HG02852 (cell line): ENCODE measurements around the gene GOLT1A.
"Not testable (repeated sequence)": the region's sequence is repeated elsewhere in the genome, so short reads cannot be mapped to it uniquely, and the experiment has no call there.

Experiments used
- ATAC-seq: cut with Tn5 transposase; IDR thresholded peaks from one replicate; pipeline ENCODE4 v1.9.1; 2021; ENCODE audit warnings: mild to moderate bottlenecking, moderate library complexity; ENCODE audit not compliant: unreplicated experiment

GOLT1A gene

GRCh38 chr1:204249736-204250427 is 36.1 kb upstream of the GOLT1A start:
- ATAC-seq: no peak

- no peak for ATAC-seq
Observed at GRCh38 chr1:204248954-204249353, 35.2 kb upstream of the GOLT1A start.

DNA sequence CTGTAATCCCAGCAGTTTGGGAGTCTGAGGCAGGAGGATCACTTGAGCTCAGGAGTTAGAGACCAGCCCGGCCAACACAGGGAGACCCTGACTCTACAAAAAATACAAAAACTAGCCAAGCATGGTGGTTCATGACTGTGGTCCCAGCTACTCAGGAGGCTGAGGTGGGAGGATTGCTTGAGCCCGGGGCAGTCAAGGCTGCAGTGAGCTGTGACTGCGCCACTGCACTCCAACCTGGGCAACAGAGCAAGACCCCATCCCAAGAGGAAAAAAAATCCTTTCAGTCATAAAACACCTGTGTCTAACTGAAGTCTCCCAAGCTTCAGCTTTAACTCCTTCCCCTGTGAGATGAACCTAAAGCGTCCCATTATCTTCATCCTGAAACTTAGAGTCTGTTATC is 33.1 kb upstream of the GOLT1A start:
- no peak for ATAC-seq

- no peak for ATAC-seq
Observed at GRCh38 chr1:204242920-204243319, 29.1 kb upstream of the GOLT1A start.

DNA sequence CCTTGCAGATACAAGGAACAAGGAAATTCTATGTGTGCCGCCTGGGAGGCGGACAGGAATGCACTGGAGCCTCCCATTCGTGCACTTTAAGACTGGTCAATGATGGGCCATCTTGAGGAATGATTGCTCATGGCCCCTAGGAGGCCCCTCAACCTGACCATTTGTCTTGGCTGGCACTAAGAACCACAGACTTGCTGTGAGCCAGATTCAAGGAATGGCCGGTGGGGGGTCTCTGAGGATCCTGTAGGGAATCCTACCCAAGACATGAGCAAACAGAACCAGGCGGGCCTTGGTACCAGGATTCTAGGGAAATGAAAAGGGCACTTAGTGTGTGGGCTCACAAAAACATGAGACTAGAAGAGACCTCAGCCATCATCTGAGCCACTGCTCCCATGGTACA is 28.1 kb upstream of the GOLT1A start:
- no peak for ATAC-seq

DNA sequence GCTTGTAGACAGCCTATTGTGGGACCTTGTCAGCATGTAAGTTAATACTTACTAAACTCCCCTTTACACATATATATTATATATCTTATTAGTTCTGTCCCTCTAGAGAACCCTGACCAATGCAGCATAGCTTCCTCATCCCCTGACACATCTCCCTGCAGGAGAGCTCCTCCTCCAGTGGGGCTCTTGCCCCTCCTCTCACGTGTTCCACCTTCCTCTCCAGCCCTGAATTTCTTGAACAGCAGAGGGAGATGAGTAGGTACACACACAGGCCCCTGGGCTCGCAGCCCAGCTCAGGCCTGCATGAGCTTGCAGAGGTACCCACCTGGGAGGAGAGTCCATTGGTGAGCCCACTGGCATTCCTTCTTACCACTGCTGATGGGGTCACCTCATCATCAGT is 27.3 kb upstream of the GOLT1A start:
- ATAC-seq: no peak

DNA sequence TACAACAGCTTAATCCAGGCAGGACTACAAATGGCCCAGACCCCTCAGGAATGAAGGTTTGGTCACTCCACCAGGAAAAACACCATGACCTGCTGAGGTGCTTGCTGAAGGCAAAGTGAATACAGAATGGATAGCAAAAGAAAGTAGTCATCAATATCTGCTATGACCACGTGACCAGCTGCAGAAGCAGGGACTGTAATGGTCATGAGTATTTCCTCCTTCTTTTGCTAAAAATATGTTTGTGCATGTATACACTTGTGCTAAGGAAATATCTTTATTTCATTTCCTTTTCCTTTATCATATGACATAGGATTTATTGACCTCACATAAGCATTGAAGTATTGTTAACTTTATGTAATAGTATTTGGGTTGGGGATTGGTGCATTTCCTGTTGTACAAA is 26.4 kb upstream of the GOLT1A start:
- no peak for ATAC-seq

DNA sequence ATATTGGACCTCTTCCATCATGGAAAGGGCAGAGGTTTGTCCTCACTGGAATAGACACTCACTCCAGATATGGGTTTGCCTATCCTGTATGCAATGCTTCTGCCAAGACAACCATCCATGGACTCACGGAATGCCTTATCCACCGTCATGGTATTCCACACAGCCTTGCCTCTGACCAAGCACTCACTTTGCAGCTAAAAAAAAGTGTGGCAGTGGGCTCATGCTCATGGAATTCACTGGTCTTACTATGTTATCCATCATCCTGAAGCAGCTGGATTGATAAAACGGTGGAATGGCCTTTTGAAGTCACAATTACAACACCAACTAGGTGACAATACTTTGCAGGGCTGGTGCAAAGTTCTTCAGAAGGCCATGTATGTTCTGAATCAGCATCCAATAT is 25.6 kb upstream of the GOLT1A start:
- ATAC-seq: not testable (repeated sequence)

GRCh38 chr1:204238520-204238919 is 24.7 kb upstream of the GOLT1A start:
- not testable (repeated sequence) for ATAC-seq

GRCh38 chr1:204237515-204237914 is 23.7 kb upstream of the GOLT1A start:
- ATAC-seq: not testable (repeated sequence)

DNA sequence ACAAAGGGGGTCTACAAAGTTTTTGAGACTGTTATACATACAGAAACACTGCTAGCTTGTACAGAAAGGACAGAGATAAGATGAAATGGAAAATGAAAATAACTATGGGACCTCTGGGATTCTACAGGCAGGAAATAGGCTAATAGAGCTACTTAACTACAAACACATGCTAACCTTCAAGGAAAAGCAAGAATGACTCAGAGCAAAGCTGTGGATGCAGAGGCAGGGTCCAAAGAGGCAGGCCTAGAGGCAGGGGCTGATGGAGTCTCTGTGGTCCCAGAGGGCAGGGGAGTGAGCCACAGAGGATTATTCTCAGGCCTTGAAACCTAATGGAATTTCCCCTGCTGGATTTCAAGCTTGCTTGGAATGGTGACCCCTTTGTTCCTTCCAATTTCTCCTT is 18.7 kb upstream of the GOLT1A start:
- no peak for ATAC-seq

GRCh38 chr1:204230211-204230610 is 16.4 kb upstream of the GOLT1A start:
- ATAC-seq: no peak

- no peak for ATAC-seq
Observed at GRCh38 chr1:204228896-204229295, 15.1 kb upstream of the GOLT1A start.

DNA sequence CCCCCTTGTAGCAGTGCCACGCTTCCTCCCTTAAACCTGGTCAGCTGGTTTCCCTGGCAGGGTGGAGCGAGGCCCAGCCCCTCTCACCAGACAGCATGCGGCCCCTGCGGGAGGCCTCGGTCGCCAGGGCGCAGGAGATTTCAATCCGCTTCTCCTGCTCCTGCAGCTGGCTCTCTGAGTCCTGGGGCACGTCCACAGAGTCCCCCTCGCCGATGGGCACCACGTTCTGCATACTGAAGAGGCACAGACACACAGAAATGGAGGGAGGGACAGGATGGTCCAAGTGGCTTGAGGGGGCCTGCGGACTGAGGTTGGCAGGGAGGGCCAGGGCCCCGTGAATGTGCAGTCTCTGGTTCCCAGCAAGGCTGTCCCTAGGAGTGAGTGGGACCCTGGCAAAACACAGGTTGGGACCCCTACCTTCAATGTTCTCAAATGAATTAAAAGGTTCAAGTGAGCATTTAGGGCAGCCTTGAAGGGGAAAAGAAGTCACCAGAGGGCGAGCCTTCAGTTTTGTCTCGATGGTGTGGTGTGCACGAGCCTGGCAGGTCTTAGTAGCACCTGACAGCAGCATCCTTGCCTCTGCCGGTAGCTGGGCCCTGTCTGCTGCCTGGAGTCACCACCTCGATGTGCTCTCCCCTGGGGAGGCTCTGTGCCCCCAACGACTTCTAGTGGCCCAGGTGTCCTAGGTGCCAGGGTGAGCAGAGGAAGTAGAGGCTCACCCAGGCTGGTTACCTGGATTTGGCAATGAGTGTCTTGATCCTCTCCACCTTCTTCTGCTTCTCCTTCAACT is 14.4 kb upstream of the GOLT1A start:
- no peak for ATAC-seq

GRCh38 chr1:204227351-204227750 is 13.6 kb upstream of the GOLT1A start:
- ATAC-seq: no peak

- ATAC-seq: no peak
Observed at GRCh38 chr1:204225841-204226735, 12.3 kb upstream of the GOLT1A start.

DNA sequence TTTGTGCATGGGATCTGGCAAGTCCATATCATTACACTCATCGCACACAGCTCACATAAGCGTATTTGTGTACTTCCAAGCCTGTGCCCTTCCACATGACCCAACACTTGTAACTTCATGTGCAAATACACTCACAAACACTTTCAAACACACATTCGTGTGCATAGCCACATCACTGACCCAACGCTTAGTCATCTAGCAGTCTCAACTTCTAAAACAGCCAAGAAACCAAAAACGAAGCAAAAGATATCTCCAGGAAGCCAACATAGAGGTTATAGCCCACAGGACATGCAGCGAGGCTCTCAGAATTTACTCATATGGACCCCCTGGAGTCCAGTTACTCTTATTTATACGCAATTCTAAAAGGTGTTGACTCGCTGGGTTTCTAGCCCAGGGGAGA is 10.9 kb upstream of the GOLT1A start:
- no peak for ATAC-seq

DNA sequence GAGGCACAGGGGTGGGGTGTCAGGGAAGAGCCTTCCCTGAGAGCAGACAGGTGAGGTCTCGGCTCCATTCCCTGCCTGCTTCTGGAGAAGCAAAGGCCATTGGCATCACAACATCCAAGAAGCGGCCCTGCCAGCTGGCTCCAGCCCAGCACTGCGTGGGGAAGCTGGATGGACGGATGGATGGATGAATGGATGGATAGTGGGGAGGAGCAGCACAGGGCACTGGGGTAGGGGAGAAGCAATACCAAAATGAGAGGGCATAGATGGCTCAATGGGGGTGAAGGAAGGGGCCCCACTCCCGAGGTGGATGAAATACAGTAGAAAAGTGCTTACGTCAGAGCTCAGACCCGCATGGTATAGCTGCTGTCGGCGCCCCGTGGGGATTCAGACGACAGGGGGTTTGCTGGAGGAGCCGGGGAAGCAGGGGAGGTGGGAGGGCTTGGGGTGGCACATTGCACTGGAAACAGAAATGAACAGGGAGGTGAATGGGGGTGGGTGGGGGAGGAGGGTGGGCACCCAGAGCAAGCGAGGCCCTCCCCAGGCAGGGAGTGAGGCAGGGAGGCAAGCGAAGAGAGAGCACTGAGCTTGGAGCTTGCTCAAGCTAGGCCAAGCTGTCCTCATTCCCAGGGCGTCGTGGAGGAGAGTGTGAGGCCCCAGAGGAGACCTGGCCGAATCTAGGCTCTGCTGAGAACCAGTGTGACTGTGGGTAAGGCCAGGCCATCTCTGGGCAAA is 9.5 kb upstream of the GOLT1A start:
- no peak for ATAC-seq

DNA sequence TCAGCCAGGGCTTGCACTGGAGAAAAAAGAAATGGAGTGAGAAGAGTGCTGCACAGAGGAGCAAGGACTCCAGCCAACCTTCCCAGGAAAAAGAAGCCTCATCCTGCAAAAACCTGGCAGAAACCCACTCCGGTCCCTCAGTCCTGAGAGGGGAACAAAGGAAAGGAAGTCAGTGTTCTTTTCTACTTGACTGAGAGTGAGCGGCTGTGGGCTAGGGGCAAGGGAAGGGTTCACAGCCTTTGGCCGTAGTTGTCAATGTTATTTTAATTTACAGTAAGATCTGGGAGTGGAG is 8.9 kb upstream of the GOLT1A start:
- ATAC-seq: no peak

GRCh38 chr1:204222006-204222763 is 8.4 kb upstream of the GOLT1A start:
- ATAC-seq: no peak
